Esophagus muscularis mucosa (tissue), 4 donors: Measurements from ENCODE around the gene IGFLR1. TPM values are rescaled to one million over a fixed set of nuclear protein-coding genes. Genes with fewer than 3 reads are reported as not detected.

Source experiments
- DNase-seq: peaks from one replicate; pipeline ENCODE4 v3.0.0-alpha.2; 2017; ENCODE audit errors: extremely low spot score
- H3K27ac ChIP-seq, 4 donors: fragments of 200-600 bp; sonication (generic); replicated peaks in 1 of 4; 1 replicate in 3 of 4; 2 replicates in 1 of 4; pipeline ENCODE4 v1.5.1; 2016 to 2019; ENCODE audit warnings: mild to moderate bottlenecking in 1 of 4
- H3K27me3 ChIP-seq, 4 donors: fragments of 200-600 bp; sonication (generic); one replicate each; pipeline versions ENCODE4 v1.5.1 to v1.6.0; 2016 to 2019
- H3K36me3 ChIP-seq, 4 donors: fragments of 200-600 bp; sonication (generic); one replicate each; pipeline ENCODE4 v1.5.1; 2016 to 2019
- H3K4me1 ChIP-seq, 4 donors: fragments of 200-600 bp; sonication (generic); one replicate each; pipeline ENCODE4 v1.5.1; 2016 to 2019
- H3K4me3 ChIP-seq, 4 donors: fragments of 200-600 bp; sonication (generic); 1 replicate in 2 of 4; 2 replicates in 2 of 4; pipeline ENCODE4 v1.5.1; 2016 to 2019; ENCODE audit warnings: mild to moderate bottlenecking in 4 of 4, moderate library complexity in 1 of 4
- H3K9me3 ChIP-seq, 4 donors: fragments of 200-600 bp; sonication (generic); 1 replicate in 3 of 4; 2 replicates in 1 of 4; pipeline ENCODE4 v1.5.1; 2016 to 2019
- CTCF ChIP-seq, 3 experiments: fragments of 200-600 bp in 2 of 3; fragments of 450-650 bp in 1 of 3; sonication (generic) in 2 of 3; IDR thresholded peaks; one replicate each; pipeline ENCODE4 v1.5.1; 2017 to 2019; ENCODE audit warnings: antibody characterized with exemption in 3 of 3, mild to moderate bottlenecking in 2 of 3, moderate library complexity in 1 of 3
- EP300 ChIP-seq: sonication (generic); formaldehyde crosslinking; IDR thresholded peaks from one replicate; pipeline ENCODE4 v1.6.1; 2017; ENCODE audit warnings: antibody characterized with exemption
- POLR2A ChIP-seq: fragments of 450-650 bp; IDR thresholded peaks from one replicate; pipeline ENCODE4 v1.6.1; 2017; ENCODE audit warnings: antibody characterized with exemption, moderate library complexity, mild to moderate bottlenecking, low read depth
- POLR2AphosphoS5 ChIP-seq, 2 donors: sonication (generic); formaldehyde crosslinking; IDR thresholded peaks; one replicate each; pipeline ENCODE4 v1.6.1; 2017; ENCODE audit warnings: antibody characterized with exemption in 2 of 2
- WGBS: methylation state at CpG from one replicate; pipeline ENCODE4 v1.1.5; 2018; 5-methylcytosine and 5-hydroxymethylcytosine counted together
- intact Hi-C: fragments of 100-400 bp; cut with DNase I; formaldehyde crosslinking; loops from one replicate; pipeline ENCODE4 v1.15.1; 2023
- total RNA-seq, 4 donors: library from RNA; depleted of rRNA; stranded (reverse); fragments of >200 nt; gene quantifications; one replicate each; pipeline versions ENCODE4 v1.1.0 to v1.2.1, GENCODE V29; 2016

Gene IGFLR1
- total RNA-seq, 4 donors from 2014 or later: 1.7 to 8.1 (median 5.9) TPM

- no peaks in the 10 kb centered on the region for H3K36me3 ChIP-seq
- H3K27ac ChIP-seq: no peak overlapping the region
- peaks cover 9 to 17% (median 15%) of the 10 kb centered on the region in 4 donors for H3K4me1 ChIP-seq
- no peaks in the 10 kb centered on the region for H3K27me3 ChIP-seq
- no peak for TF ChIP-seq POLR2A
- TF ChIP-seq EP300: no peak
- TF ChIP-seq CTCF (IDR thresholded peaks at IDR 0.05): no peak
- no peak for TF ChIP-seq POLR2AphosphoS5 (IDR thresholded peaks at IDR 0.05)
- H3K4me3 ChIP-seq: no peak overlapping the region
- 74% methylated on average over 2 of the region's 2 CpGs for WGBS
- no peak for DNase-seq
- H3K9me3 ChIP-seq: no peaks in the 10 kb centered on the region
- intact Hi-C loops: no loop called here
These were observed 28.8 kb downstream of the IGFLR1 start for GRCh38 chr19:35713506-35713850.

GRCh38 chr19:35712567-35713505, 29.4 kb downstream of the IGFLR1 start:
- WGBS: 70% methylated on average over 11 of the region's 11 CpGs
- no peak for DNase-seq
- intact Hi-C loops: no loop called here
- Histone ChIP-seq H3K9me3 (no peaks in the 10 kb centered on the region), H3K27ac (no peak overlapping the region), H3K4me1 (peaks cover 9 to 17% (median 13%) of the 10 kb centered on the region in 4 donors), H3K36me3 (no peaks in the 10 kb centered on the region), H3K27me3 (no peaks in the 10 kb centered on the region), H3K4me3 (no peak overlapping the region)
- TF ChIP-seq EP300 (no peak), POLR2AphosphoS5 (IDR thresholded peaks at IDR 0.05) (no peak), CTCF (IDR thresholded peaks at IDR 0.05) (no peak), POLR2A (no peak)

GRCh38 chr19:35710784-35711723, 31.2 kb downstream of the IGFLR1 start:
- Histone ChIP-seq H3K4me1 (peaks cover 7 to 10% (median 10%) of the 10 kb centered on the region in 4 donors), H3K27me3 (no peaks in the 10 kb centered on the region), H3K9me3 (no peaks in the 10 kb centered on the region), H3K27ac (no peak overlapping the region), H3K4me3 (no peak overlapping the region), H3K36me3 (no peaks in the 10 kb centered on the region)
- DNase-seq: no peak
- WGBS: 54% methylated on average over 12 of the region's 13 CpGs
- intact Hi-C loops: no loop called here
- TF ChIP-seq POLR2A (no peak), EP300 (no peak), POLR2AphosphoS5 (IDR thresholded peaks at IDR 0.05) (no peak), CTCF (IDR thresholded peaks at IDR 0.05) (no peak)

DNA sequence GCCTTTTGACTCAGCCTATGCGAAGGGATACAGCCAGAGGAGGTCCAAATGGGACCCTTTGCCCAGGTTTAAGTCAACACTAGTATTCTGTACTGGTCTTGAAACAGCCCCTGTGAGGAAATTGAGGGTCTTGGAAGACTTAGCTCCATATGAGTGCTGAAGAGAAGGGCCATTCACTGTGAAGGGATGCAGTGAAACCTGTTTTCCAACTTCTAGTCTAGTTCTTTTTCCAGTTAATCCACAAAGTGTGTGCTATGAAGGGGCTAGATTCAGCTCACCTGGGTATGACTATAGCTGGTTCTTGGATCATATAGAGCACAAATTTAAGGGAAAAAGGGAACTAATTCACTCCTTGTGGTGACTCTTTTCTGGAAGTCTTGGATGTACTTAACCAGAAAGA, 33.9 kb downstream of the IGFLR1 start:
- H3K4me3 ChIP-seq: no peak overlapping the region
- peaks cover 0 to 10% (median 0%) of the 10 kb centered on the region in 4 donors for H3K27me3 ChIP-seq
- intact Hi-C loops: no loop called here
- no peaks in the 10 kb centered on the region for H3K36me3 ChIP-seq
- TF ChIP-seq POLR2AphosphoS5 (IDR thresholded peaks at IDR 0.05) (no peak), CTCF (IDR thresholded peaks at IDR 0.05) (no peak), POLR2A (no peak), EP300 (no peak)
- 89% methylated on average over 1 of the region's 1 CpG for WGBS
- no peak for DNase-seq
- H3K4me1 ChIP-seq: peaks cover 0 to under 1% (median 0%) of the 10 kb centered on the region in 4 donors
- H3K27ac ChIP-seq: no peak overlapping the region
- H3K9me3 ChIP-seq: no peaks in the 10 kb centered on the region
